Spleen (tissue), 11 donors: ENCODE data around the gene SYT14. TPM values are rescaled to one million over a fixed set of nuclear protein-coding genes. Genes with fewer than 3 reads are reported as not detected.

Experiments
- DNase-seq: peaks from one replicate; pipeline ENCODE4 v3.0.0-alpha.2; 2020
- H3K27ac ChIP-seq, 8 donors: fragments of 200-600 bp; sonication (generic) in 7 of 8; 1 replicate in 4 of 8; 2 replicates in 4 of 8; pipeline versions ENCODE4 v1.5.0 to v1.8.0; 2016 to 2021; ENCODE audit warnings: inconsistent platforms in 4 of 8, mild to moderate bottlenecking in 4 of 8, moderate library complexity in 1 of 8
- H3K27me3 ChIP-seq, 7 donors: fragments of 200-600 bp; sonication (generic) in 6 of 7; replicated peaks in 1 of 7; 1 replicate in 4 of 7; 2 replicates in 3 of 7; pipeline versions ENCODE4 v1.5.0 to v1.8.0; 2016 to 2021; ENCODE audit warnings: inconsistent platforms in 3 of 7, mild to moderate bottlenecking in 1 of 7
- H3K36me3 ChIP-seq, 6 donors: fragments of 200-600 bp; sonication (generic) in 5 of 6; 1 replicate in 4 of 6; 2 replicates in 2 of 6; pipeline versions ENCODE4 v1.5.0 to v1.8.0; 2016 to 2021; ENCODE audit warnings: inconsistent platforms in 2 of 6
- H3K4me1 ChIP-seq, 6 donors: fragments of 200-600 bp; sonication (generic) in 5 of 6; 1 replicate in 3 of 6; 2 replicates in 3 of 6; pipeline versions ENCODE4 v1.5.0 to v1.8.0; 2016 to 2021; ENCODE audit warnings: inconsistent platforms in 3 of 6
- H3K4me3 ChIP-seq, 8 donors: fragments of 200-600 bp; sonication (generic) in 7 of 8; 1 replicate in 4 of 8; 2 replicates in 4 of 8; pipeline versions ENCODE4 v1.5.0 to v1.8.0; 2016 to 2021; ENCODE audit warnings: inconsistent platforms in 4 of 8, mild to moderate bottlenecking in 4 of 8, moderate library complexity in 2 of 8
- H3K9me3 ChIP-seq, 8 donors: fragments of 200-600 bp; sonication (generic) in 7 of 8; 1 replicate in 4 of 8; 2 replicates in 4 of 8; pipeline versions ENCODE4 v1.5.0 to v1.8.0; 2016 to 2021; ENCODE audit warnings: inconsistent platforms in 4 of 8
- POLR2A ChIP-seq, 3 donors: fragments of 450-650 bp; IDR thresholded peaks; one replicate each; pipeline ENCODE4 v1.5.1; 2017; ENCODE audit warnings: antibody characterized with exemption in 3 of 3, mild to moderate bottlenecking in 1 of 3
- POLR2AphosphoS5 ChIP-seq, 3 donors: sonication (generic); formaldehyde crosslinking; IDR thresholded peaks; one replicate each; pipeline ENCODE4 v1.5.1; 2017; ENCODE audit warnings: antibody characterized with exemption in 3 of 3
- WGBS, 5 donors: extraction: QIAGEN DNeasy Blood & Tissue Kit in 3 of 5; methylation state at CpG; one replicate each; pipeline versions ENCODE4 v1.1.5 to v1.1.7; 2013 to 2018; 5-methylcytosine and 5-hydroxymethylcytosine counted together
- intact Hi-C: fragments of 100-400 bp; cut with DNase I; formaldehyde crosslinking; loops from one replicate; pipeline ENCODE4 v1.15.0; 2023; ENCODE audit warnings: low total_unique reads
- polyA plus RNA-seq, 3 donors: library from polyadenylated mRNA; stranded (reverse); fragments of 200-250 nt; gene quantifications; one replicate each; pipeline ENCODE4 v1.2.1, GENCODE V29; 2013
- total RNA-seq, 7 donors: library from RNA; depleted of rRNA in 3 of 7; stranded (reverse); fragments of >200 nt in 3 of 7; fragmentation: NEBNext Ultra II Directional in 4 of 7; extraction: Animal tissue kit (Norgen Biotek cat#: 25700) in 4 of 7; gene quantifications; one replicate each; pipeline versions ENCODE4 v1.1.0 to v1.2.1, GENCODE V29; 2016 to 2021
- TF ChIP-seq, protein P1 (sequence below), 11 experiments: fragments of 200-600 bp in 7 of 11; fragments of 450-650 bp in 4 of 11; sonication (generic) in 4 of 11; IDR thresholded peaks in 8 of 11; conservative IDR thresholded peaks in 3 of 11; 1 replicate in 7 of 11; 2 replicates in 4 of 11; pipeline versions ENCODE4 v1.4.0 to v1.8.0; 2016 to 2021; ENCODE audit warnings: antibody characterized with exemption in 11 of 11, inconsistent platforms in 4 of 11, mild to moderate bottlenecking in 1 of 11
- donor health status: healthy with polysubstance abuse.
- donor health status: DM: no; HTN: no; CAD: no; lungs with moderate emphysema.
- donor health status: DM: no; HTN: no; CAD: no.
- donor health status: Bipolar disorder and iron deficiency.
- donor health status: healthy.
- donor health status: DM: no; HTN: no; CAD: no.
- donor health status: DM: yes; HTN: yes; CAD: no.

Gene SYT14
- total and polyA plus RNA-seq, 10 donors = under 0.01 TPM; not detected in 9

DNA sequence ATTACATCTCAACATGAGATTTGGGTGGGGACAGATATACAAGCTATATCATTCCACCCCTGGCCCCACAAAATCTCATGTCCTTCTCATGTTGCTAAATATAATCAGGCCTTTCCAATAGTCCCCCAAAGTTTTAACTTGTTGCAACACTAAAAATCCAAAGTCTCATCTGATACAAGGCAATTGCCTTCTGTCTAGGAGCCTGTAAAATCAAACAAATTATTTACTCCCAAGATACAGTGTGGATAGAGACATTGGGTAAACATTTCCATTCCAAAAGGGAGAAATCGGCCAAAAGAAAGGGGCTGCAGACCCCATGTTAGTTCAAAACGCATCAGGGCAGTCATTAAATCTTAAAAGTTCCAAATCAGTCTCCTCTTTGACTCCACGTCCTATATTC, 47.0 kb downstream of the SYT14 start:
- H3K27ac ChIP-seq = no peak overlapping the region
- intact Hi-C loops = loop anchor here (10.0 kb wide), 1 partner anchor 120 kb away; no protein-coding TSS in a partner anchor
- H3K27me3 ChIP-seq = peaks cover 0 to 14% (median 0%) of the 10 kb centered on the region in 7 donors
- no peaks in the 10 kb centered on the region for H3K36me3 ChIP-seq
- 75 to 87% (median 80%) methylated on average over 3 of the region's 3 CpGs for WGBS, 5 donors
- H3K4me1 ChIP-seq = no peaks in the 10 kb centered on the region
- no peak overlapping the region for H3K4me3 ChIP-seq
- H3K9me3 ChIP-seq = peaks cover 0 to 17% (median 11%) of the 10 kb centered on the region in 8 donors
- no peak for DNase-seq
- TF ChIP-seq POLR2AphosphoS5 (IDR thresholded peaks at IDR 0.05) (no peak), POLR2A (IDR thresholded peaks at IDR 0.05) (no peak)
- TF ChIP-seq, protein P1, sequence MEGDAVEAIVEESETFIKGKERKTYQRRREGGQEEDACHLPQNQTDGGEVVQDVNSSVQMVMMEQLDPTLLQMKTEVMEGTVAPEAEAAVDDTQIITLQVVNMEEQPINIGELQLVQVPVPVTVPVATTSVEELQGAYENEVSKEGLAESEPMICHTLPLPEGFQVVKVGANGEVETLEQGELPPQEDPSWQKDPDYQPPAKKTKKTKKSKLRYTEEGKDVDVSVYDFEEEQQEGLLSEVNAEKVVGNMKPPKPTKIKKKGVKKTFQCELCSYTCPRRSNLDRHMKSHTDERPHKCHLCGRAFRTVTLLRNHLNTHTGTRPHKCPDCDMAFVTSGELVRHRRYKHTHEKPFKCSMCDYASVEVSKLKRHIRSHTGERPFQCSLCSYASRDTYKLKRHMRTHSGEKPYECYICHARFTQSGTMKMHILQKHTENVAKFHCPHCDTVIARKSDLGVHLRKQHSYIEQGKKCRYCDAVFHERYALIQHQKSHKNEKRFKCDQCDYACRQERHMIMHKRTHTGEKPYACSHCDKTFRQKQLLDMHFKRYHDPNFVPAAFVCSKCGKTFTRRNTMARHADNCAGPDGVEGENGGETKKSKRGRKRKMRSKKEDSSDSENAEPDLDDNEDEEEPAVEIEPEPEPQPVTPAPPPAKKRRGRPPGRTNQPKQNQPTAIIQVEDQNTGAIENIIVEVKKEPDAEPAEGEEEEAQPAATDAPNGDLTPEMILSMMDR (IDR thresholded peaks at IDR 0.05 in 8 of 11, conservative IDR thresholded peaks at IDR 0.05 in 3 of 11) = no peak

DNA sequence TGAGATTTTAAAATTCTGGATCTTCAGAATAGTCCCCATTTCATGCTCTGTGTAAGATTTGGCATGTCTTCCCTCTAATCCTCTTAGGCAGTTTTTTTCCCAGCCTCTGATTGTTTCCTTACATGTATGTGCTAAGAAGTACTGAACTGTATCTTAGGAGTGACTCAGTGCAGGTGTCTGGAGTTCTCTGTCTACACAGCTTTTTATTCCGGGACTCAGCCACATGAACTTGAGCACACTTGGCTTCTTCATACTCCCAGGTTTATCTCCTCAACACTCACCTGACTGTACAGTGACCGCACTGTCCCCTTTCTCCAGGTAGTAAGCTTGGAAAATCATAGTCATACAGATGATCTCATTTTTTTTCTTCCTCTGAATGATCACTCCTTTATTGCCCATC, 50.7 kb downstream of the SYT14 start:
- WGBS, 5 donors = 81 to 98% (median 94%) methylated on average over 2 of the region's 2 CpGs
- Histone ChIP-seq H3K9me3 (peaks cover 0 to 17% (median 11%) of the 10 kb centered on the region in 8 donors), H3K27ac (no peak overlapping the region), H3K4me1 (no peaks in the 10 kb centered on the region), H3K4me3 (no peak overlapping the region), H3K27me3 (peaks cover 0 to 26% (median 0%) of the 10 kb centered on the region in 7 donors), H3K36me3 (no peaks in the 10 kb centered on the region)
- DNase-seq = no peak
- TF ChIP-seq, protein P1 (IDR thresholded peaks at IDR 0.05 in 8 of 11, conservative IDR thresholded peaks at IDR 0.05 in 3 of 11) = no peak
- no peak for TF ChIP-seq POLR2A (IDR thresholded peaks at IDR 0.05)
- TF ChIP-seq POLR2AphosphoS5 (IDR thresholded peaks at IDR 0.05) = no peak
- intact Hi-C loops = loop anchor here (10.0 kb wide), 1 partner anchor 124 kb away; no protein-coding TSS in a partner anchor

DNA sequence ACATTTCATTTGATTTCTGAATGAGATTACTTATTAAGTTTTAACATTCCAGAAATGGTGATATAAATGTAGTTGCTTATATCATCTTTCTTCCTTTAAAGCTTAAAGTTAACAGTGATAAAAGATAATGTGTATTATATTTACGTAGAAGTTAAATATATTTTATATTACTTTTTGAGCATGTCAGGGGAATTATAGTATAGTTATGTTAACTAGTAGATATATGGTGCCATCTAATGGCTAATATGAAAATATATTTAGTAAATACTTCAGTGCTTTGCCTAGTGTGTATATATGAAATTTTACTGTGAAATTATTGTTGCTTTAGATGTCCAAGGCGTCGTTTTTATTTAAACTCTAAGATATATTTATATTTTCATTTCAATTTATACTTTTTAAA, 51.5 kb downstream of the SYT14 start:
- no peaks in the 10 kb centered on the region for H3K4me1 ChIP-seq
- TF ChIP-seq POLR2A (IDR thresholded peaks at IDR 0.05) = no peak
- TF ChIP-seq, protein P1 (IDR thresholded peaks at IDR 0.05 in 8 of 11, conservative IDR thresholded peaks at IDR 0.05 in 3 of 11) = peak in 1 of 11 experiments; percentile 18
- TF ChIP-seq POLR2AphosphoS5 (IDR thresholded peaks at IDR 0.05) = no peak
- 27 to 47% (median 38%) methylated on average over 3 of the region's 3 CpGs for WGBS, 5 donors
- peaks cover 0 to 17% (median 11%) of the 10 kb centered on the region in 8 donors for H3K9me3 ChIP-seq
- H3K27me3 ChIP-seq = peaks cover 0 to 26% (median 0%) of the 10 kb centered on the region in 7 donors
- no peaks in the 10 kb centered on the region for H3K36me3 ChIP-seq
- intact Hi-C loops = loop anchor here (10.0 kb wide), 1 partner anchor 125 kb away; no protein-coding TSS in a partner anchor
- DNase-seq = no peak
- no peak overlapping the region for H3K27ac ChIP-seq
- no peak overlapping the region for H3K4me3 ChIP-seq

DNA sequence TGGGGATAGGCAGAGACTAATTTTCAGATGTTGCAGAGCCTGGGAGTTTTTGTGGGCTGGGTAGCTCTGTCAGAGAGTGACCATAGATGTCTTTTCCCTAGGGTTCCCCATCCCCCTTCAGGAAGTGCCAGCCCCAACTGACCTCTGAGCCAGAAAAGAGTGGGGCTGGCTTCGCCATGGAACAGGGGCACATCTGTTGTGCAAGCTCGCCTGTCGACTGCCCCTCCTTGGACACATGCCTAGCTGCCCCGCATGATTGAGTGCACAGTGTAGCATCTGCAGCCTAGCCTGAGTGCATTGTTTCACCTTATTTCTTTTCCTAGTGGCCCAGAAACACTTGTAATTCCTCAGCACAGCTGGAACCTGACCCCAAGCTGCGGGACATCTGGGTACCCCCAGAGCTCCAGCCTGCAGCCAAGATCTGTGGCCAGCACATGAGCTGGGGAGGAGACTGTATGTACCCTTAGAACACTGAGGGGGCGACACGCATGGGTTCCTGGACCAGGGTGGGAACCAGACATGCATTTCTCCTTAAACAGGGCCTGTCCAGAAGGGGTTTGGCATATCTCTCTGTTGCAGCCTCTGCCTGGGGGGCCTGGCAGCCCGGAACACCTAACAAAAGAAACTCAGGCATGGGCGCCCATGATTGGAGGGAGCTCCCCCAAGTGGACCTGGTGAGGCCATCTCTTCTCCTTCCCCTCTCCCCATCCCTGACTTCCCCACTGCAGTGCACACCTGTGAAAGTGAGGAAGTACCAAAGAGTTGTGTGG, 55.2 kb downstream of the SYT14 start:
- no peak overlapping the region for H3K27ac ChIP-seq
- DNase-seq = no peak
- H3K36me3 ChIP-seq = no peaks in the 10 kb centered on the region
- no peaks in the 10 kb centered on the region for H3K9me3 ChIP-seq
- peaks cover 0 to 17% (median 0%) of the 10 kb centered on the region in 7 donors for H3K27me3 ChIP-seq
- WGBS, 5 donors = 76 to 81% (median 80%) methylated on average over 8 to 9 of the region's 9 CpGs
- TF ChIP-seq POLR2A (IDR thresholded peaks at IDR 0.05) (no peak), POLR2AphosphoS5 (IDR thresholded peaks at IDR 0.05) (no peak)
- TF ChIP-seq, protein P1 (IDR thresholded peaks at IDR 0.05 in 8 of 11, conservative IDR thresholded peaks at IDR 0.05 in 3 of 11) = no peak
- no peaks in the 10 kb centered on the region for H3K4me1 ChIP-seq
- intact Hi-C loops = no loop called here
- H3K4me3 ChIP-seq = no peak overlapping the region
